ENCODE results near the gene NBPF1. TPM values are rescaled to one million over a fixed set of nuclear protein-coding genes. Genes with fewer than 3 reads are reported as not detected.
"Not testable (repeated sequence)": the region's sequence is repeated elsewhere in the genome, so short reads cannot be mapped to it uniquely, and the experiment has no call there.

Gene NBPF1
- total and polyA plus RNA-seq, 9 of the 15 experiments (the other 6 are each of a cell fraction or from before 2014, with no cell fraction given), result 5.2 to 42.6 (median 24.1) TPM

DNA sequence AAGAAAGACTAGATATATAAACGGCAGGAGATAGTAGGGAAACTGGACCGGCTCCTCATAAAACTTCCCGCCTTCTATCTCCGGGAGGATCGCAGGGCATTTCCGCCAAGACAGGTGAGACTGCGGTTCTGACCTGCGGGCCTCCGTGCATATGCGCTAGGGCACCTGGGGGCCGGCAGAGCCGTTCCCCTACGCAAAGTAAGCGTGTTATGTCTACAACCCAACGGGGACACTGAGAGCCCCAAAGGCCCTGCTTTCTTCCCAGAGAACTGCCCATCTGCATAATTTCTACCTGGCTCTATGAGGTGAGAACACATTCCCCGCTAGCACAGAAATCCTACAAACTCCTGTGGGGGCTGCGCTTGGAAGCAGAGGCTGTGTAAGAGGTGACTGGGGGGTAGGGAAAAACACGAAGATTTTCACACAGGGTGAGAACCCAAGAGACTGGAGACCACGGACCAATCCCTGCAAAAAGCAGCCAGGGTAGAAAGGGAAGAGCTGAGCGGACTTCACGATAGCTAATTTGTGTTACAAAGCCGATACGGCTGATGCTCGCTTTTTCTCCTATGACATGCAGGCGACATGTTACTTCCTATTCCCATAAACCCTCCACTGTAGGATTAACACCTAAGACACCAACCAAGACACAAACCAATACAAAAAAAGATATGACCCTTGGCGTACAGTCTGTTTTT, 99.8 kb downstream of the NBPF1 start (continued):
- peak; percentile 94 for TF ChIP-seq ZNF253 (CRISPR knock-in tag; conservative IDR thresholded peaks at IDR 0.05)
- TF ChIP-seq CXXC5 (CRISPR knock-in tag; IDR thresholded peaks at IDR 0.05), result peak; percentile 59
- peak; percentile 80 for TF ChIP-seq KLF6 (CRISPR knock-in tag; IDR thresholded peaks at IDR 0.05; ENCODE audit: borderline replicate concordance)
- peak; percentile 95 for TF ChIP-seq ZSCAN32 (CRISPR knock-in tag; IDR thresholded peaks at IDR 0.05)
- TF ChIP-seq E2F6 (IDR thresholded peaks at IDR 0.05; ENCODE audit: borderline replicate concordance in 1 of 2, extremely low read depth in 1 of 2, insufficient read depth in 1 of 2, insufficient read length in 1 of 2, low read depth in 1 of 2, low read length in 1 of 2, poor library complexity in 1 of 2, severe bottlenecking in 1 of 2), result peak in 1 of 2 experiments; percentile 4
- TF ChIP-seq, protein P1, sequence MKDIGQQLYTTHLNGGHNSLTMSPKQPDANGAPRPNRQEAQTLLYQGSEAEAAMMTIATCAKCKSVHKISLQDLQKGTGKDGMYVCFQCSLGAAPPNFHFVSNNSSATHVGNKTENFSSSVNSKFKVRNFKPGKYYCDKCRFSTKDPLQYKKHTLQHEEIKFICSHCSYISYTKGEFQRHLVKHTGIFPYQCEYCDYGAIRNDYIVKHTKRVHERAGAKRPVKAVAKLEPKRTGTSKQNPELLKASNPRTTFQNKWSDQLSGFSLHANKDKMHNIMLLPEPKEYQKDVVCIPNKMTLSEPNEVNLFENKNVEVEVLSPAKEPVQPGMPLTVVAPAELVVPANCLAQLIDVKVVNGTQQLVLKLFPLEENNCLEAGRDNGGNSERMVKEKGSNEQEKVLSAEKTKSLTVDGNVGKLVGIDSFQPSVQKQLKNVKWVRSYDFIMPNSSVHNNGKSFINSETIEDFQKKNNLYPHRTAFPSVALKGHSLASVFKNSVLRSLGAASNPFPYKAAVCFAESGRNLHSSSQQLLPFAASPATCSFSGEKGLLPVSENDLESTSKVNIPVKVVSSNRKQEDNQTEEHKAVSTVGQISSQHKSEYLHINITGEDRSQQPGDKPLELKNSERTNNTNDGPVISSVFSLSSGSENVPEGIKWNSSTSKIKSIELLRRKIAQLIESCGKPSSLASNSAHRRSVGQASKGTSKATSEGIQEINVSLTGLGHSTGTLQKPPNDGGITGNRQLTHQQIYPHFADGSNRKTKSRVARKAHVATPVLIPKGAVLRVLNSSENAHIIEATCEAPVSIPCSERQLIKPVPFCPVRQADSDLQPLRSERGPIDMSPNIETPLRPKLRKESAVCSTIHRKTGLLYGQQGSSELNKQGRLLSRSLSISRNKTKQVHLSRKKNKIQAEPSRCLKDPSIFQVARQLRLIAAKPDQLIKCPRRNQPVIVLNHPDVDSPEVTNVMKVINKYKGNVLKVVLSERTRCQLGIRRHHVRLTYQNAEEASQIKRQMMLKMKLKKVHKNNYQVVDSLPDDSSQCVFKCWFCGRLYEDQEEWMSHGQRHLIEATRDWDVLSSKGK (CRISPR knock-in tag; IDR thresholded peaks at IDR 0.05), result peak; percentile 94
- TF ChIP-seq ZC3H8 (IDR thresholded peaks at IDR 0.05), result peak; percentile 99
- TF ChIP-seq THRAP3 (IDR thresholded peaks at IDR 0.05; ENCODE audit: borderline replicate concordance), result peak; percentile 57; the same call in 1 of the 2 replicates
- TF ChIP-seq, protein P2, sequence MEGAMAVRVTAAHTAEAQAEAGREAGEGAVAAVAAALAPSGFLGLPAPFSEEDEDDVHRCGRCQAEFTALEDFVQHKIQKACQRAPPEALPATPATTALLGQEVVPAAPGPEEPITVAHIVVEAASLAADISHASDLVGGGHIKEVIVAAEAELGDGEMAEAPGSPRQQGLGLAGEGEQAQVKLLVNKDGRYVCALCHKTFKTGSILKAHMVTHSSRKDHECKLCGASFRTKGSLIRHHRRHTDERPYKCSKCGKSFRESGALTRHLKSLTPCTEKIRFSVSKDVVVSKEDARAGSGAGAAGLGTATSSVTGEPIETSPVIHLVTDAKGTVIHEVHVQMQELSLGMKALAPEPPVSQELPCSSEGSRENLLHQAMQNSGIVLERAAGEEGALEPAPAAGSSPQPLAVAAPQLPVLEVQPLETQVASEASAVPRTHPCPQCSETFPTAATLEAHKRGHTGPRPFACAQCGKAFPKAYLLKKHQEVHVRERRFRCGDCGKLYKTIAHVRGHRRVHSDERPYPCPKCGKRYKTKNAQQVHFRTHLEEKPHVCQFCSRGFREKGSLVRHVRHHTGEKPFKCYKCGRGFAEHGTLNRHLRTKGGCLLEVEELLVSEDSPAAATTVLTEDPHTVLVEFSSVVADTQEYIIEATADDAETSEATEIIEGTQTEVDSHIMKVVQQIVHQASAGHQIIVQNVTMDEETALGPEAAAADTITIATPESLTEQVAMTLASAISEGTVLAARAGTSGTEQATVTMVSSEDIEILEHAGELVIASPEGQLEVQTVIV (CRISPR knock-in tag; IDR thresholded peaks at IDR 0.05; ENCODE audit: borderline replicate concordance), result 0 out of 2 replicates have a peak, but pooled peaks have one; percentile 66
- TF ChIP-seq, protein P3, sequence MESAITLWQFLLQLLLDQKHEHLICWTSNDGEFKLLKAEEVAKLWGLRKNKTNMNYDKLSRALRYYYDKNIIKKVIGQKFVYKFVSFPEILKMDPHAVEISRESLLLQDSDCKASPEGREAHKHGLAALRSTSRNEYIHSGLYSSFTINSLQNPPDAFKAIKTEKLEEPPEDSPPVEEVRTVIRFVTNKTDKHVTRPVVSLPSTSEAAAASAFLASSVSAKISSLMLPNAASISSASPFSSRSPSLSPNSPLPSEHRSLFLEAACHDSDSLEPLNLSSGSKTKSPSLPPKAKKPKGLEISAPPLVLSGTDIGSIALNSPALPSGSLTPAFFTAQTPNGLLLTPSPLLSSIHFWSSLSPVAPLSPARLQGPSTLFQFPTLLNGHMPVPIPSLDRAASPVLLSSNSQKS (CRISPR knock-in tag; IDR thresholded peaks at IDR 0.05), result peak; percentile 93
- TF ChIP-seq PHF21A (IDR thresholded peaks at IDR 0.05; ENCODE audit: borderline replicate concordance, low read depth), result peak; percentile 80; the same call in 1 of the 2 replicates
- TF ChIP-seq FOXK1 (CRISPR knock-in tag; IDR thresholded peaks at IDR 0.05; ENCODE audit: borderline replicate concordance), result peak; percentile 92
- TF ChIP-seq ETV6 (IDR thresholded peaks at IDR 0.05; ENCODE audit: borderline replicate concordance in 1 of 2, low read depth in 2 of 2, low read length in 1 of 2), result peak in 1 of 2 experiments; percentile 79; a peak in 2 of 4 replicates
- TF ChIP-seq ETV6 (CRISPR knock-in tag; IDR thresholded peaks at IDR 0.05; ENCODE audit: borderline replicate concordance), result not testable (repeated sequence)
